Urinary bladder (tissue), 4 donors: ENCODE measurements around the gene ZNF691. TPM values are rescaled to one million over a fixed set of nuclear protein-coding genes. Genes with fewer than 3 reads are reported as not detected.
"Not testable (repeated sequence)": the region's sequence is repeated elsewhere in the genome, so short reads cannot be mapped to it uniquely, and the experiment has no call there.

Source experiments
- DNase-seq: peaks from one replicate; pipeline ENCODE4 v3.0.0-alpha.2; 2015; ENCODE audit errors: extremely low spot score
- H3K27ac ChIP-seq: one replicate; pipeline ENCODE4 v1.5.1; 2013; ENCODE audit warnings: low read depth, mild to moderate bottlenecking, moderate library complexity
- H3K36me3 ChIP-seq: one replicate; pipeline ENCODE4 v1.6.1; 2013; ENCODE audit warnings: mild to moderate bottlenecking, moderate library complexity; ENCODE audit not compliant: insufficient read depth
- H3K4me1 ChIP-seq: one replicate; pipeline ENCODE4 v1.6.1; 2013; ENCODE audit warnings: mild to moderate bottlenecking, moderate library complexity; ENCODE audit not compliant: insufficient read depth
- H3K4me3 ChIP-seq: one replicate; pipeline ENCODE4 v1.5.1; 2013; ENCODE audit warnings: low read depth, low read length
- WGBS: extraction: QIAGEN DNeasy Blood & Tissue Kit; methylation state at CpG from one replicate; pipeline ENCODE4 v1.1.7; 2013; 5-methylcytosine and 5-hydroxymethylcytosine counted together
- polyA plus RNA-seq: library from polyadenylated mRNA; stranded (reverse); fragments of 200-250 nt; gene quantifications from one replicate; pipeline ENCODE4 v1.2.3, GENCODE V29; 2013
- total RNA-seq: library from RNA; depleted of rRNA; stranded (reverse); fragments of >200 nt; gene quantifications from one replicate; pipeline ENCODE4 v1.2.3, GENCODE V29; 2014
- donor health status: healthy with polysubstance abuse.
- donor health status: healthy.

ZNF691 gene
- total and polyA plus RNA-seq, 2 donors: 10.3 to 12.0 TPM

DNA sequence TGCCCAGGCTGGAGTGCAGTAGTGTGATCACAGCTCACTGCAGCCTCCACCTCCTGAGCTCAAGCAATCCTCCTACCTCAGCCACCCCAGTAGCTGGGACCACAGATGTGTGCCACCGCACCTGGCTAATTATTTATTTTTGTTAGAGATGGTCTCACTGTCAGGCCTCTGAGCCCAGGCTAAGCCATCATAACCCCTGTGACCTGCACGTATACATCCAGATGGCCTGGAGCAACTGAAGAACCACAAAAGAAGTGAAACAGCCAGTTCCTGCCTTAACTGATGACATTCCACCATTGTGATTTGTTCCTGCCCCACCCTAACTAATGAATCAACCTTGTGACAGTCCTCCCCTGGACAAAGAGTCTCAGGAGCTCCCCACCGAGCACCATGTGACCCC, 10.1 kb downstream of the ZNF691 start:
- H3K4me1 ChIP-seq, H3K27ac ChIP-seq, H3K36me3 ChIP-seq, H3K4me3 ChIP-seq, DNase-seq: not testable (repeated sequence)
- 86% methylated on average over 3 of the region's 3 CpGs for WGBS

DNA sequence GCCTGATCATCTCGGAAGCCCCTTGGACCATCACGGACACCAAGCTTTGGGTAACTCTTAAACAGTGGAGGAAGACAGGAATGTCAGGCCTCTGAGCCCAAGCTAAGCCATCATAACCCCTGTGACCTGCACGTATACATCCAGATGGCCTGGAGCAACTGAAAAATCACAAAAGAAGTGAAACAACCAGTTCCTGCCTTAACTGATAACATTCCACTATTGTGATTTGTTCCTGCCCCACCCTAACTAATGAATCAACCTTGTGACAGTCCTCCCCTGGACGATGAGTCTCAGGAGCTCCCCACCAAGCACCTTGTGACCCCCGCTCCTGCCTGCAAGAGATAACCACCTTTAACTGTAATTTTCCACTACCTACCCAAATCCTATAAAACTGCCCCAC, 13.0 kb downstream of the ZNF691 start:
- not testable (repeated sequence) for DNase-seq, H3K4me3 ChIP-seq, H3K27ac ChIP-seq, H3K4me1 ChIP-seq, H3K36me3 ChIP-seq
- WGBS: 85% methylated on average over 5 of the region's 5 CpGs

DNA sequence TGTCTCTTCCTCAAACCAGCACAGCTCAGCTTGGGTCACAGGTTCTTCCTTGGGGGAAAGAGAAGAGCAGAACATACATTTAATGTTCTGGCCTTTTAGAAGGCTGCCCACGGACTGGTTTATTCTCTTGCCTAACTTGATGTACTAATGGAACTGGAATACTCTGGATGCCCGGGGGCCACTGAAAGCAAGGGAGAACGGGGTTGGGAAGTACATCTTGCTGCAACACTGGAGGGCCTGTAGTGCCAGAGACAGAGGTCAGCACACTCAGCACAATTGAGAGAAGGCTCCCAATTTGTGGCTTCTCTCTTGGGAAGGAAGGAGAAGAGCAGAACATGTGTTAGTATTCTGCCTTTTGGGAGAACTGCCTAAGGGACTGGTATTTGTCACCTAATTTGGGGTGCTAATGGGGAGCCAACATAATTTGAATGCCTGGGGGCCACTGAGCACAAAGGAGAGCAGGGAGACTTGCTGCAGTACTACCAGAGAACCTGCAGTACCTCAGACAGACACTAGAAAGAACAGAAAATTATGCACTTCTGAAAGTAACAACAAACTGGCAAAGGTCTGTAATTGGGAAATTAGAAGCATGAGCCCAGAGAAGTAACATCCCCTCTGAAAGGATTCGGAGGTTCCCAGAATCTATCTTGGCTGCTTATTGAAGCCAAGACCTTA, 14.1 kb downstream of the ZNF691 start:
- no peak for DNase-seq
- WGBS: 71% methylated on average over 4 of the region's 4 CpGs
- Histone ChIP-seq H3K36me3 (no peaks in the 10 kb centered on the region), H3K4me1 (no peaks in the 10 kb centered on the region), H3K27ac (no peak overlapping the region), H3K4me3 (no peak overlapping the region)

DNA sequence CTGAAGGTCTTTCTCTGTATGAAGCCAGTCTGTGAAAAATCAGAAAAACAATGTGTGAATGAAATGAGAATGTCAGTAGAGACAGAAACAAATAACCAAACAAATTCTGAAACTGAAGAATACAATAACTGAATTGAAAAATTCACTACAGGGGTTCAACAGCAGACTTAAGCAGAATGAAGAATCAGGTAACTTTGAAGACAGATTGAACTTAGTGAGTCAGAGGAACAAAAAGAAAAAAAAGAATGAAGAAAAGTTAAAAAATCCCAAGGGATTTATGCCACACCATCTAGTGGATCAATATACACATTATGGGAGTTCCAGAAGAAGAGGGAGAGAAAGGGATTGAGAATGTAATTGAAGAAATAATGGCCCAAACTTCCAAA, 14.6 kb downstream of the ZNF691 start:
- Histone ChIP-seq H3K27ac (no peak overlapping the region), H3K4me1 (no peaks in the 10 kb centered on the region), H3K36me3 (no peaks in the 10 kb centered on the region), H3K4me3 (no peak overlapping the region)
- no peak for DNase-seq

DNA sequence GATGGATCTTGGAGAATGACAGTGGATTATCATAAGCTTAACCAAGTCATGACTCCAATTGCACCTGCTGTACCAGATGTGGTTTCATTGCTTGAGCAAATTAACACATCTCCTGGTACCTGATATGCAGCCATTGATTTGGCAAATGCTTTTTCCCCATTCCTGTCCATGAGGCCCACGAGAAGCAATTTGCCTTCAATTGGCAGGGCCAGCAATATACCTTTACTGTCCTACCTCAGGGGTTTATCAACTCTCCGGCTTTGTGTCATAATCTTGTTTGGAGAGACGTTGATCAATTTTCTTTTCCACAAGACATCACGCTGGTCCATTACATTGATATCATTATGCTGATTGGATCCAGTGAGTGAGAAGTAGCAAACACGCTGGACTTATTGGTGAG, 20.1 kb downstream of the ZNF691 start:
- no peak for DNase-seq
- no peak overlapping the region for H3K27ac ChIP-seq
- 82% methylated on average over 5 of the region's 5 CpGs for WGBS
- no peaks in the 10 kb centered on the region for H3K4me1 ChIP-seq
- H3K36me3 ChIP-seq: no peaks in the 10 kb centered on the region
- H3K4me3 ChIP-seq: no peak overlapping the region

DNA sequence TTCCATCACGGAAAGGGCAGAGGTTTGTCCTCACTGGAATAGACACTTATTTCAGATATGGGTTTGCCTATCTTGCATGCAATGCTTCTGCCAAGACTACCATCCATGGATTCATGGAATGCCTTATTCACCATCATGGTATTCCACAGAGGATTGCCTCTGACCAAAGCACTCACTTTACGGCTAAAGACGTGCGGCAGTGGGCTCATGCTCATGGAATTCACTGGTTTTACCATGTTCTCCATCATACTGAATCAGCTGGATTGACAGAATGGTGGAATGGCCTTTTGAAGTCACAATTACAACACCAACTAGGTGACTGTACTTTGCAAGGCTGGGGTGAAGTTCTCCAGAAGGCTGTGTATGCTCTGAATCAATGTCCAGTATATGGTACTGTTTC, 22.1 kb downstream of the ZNF691 start:
- not testable (repeated sequence) for DNase-seq, H3K4me1 ChIP-seq
- 85% methylated on average over 4 of the region's 4 CpGs for WGBS

DNA sequence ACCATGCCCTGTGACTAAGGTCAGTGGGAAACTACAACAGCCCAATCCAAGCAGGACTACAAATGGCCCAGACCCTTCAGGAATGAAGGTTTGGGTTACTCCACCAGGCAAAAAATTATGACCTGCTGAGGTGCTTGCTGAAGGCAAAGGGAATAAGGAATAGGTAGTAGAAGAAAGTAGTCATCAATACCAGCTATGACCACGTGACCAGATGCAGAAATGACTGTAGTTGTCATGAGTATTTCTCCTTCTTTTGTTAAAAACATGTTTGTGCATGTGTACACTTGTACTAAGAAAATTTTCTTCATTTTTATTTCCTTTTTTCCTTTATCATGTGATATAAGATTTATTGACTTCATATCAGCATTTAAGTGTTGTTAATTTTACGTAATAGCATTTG, 22.8 kb downstream of the ZNF691 start:
- DNase-seq, H3K36me3 ChIP-seq, H3K4me1 ChIP-seq, H3K27ac ChIP-seq, H3K4me3 ChIP-seq: not testable (repeated sequence)
- WGBS: 54% methylated on average over 2 of the region's 2 CpGs

More for the DNA sequence above, 22.1 kb downstream of the ZNF691 start:
- not testable (repeated sequence) for H3K36me3 ChIP-seq, H3K4me3 ChIP-seq, H3K27ac ChIP-seq

DNA sequence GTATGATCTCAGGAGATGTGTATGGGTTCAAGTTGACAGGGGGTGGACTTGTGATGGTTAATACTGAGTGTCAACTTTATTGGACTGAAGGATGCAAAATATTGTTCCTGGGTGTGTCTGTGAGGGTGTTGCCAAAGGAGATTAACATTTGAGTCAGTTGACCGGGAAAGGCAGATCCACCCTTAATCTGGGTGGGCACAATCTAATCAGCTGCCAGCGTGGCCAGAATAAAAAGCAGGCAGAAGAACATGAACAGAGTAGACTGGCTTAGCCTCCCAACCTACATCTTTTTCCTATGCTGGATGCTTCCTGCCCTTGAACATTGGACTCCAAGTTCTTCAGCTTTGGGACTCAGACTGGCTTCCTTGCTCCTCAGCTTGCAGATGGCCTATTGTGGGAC, 23.3 kb downstream of the ZNF691 start:
- 63% methylated on average over 2 of the region's 2 CpGs for WGBS

DNA sequence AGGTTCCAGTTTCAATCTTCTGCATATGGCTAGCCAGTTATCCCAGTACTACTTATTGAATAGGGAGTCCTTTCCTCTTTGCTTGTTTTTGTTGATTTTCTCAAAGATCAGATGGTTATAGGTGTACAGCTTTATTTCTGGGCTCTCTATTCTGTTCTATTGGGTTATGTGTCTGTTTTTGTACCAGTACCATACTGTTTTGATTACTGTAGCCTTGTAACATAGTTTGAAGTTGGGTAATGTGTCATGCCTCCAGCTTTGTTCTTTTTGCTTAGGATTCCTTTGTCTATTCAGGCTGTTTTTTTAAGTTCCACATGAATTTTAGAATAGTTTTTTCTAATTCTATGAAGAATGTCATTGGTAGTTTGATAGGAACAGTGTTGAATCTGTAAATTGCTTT, 26.7 kb downstream of the ZNF691 start:
- not testable (repeated sequence) for H3K27ac ChIP-seq, H3K36me3 ChIP-seq, H3K4me3 ChIP-seq, H3K4me1 ChIP-seq, DNase-seq

More for the DNA sequence above, 23.3 kb downstream of the ZNF691 start:
- H3K4me3 ChIP-seq, H3K27ac ChIP-seq, DNase-seq, H3K4me1 ChIP-seq, H3K36me3 ChIP-seq: not testable (repeated sequence)

DNA sequence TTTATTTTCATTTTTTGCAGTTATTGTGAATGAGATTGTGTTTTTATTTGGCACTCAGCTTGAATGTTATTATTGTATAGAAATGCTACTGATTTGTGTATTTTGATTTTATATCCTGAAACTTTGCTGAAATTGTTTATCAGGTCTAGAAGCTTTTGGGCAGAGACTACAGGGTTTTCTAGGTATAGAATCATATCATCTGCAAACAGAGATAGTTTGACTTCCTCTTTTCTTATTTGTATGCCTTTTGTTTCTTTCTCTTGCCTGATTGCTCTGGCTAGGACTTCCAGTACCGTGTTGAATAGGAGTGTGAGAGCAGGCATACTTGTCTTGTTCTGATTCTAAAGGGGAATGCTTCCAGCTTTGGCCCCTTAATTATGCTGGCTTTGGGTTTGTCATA, 27.3 kb downstream of the ZNF691 start:
- 84% methylated on average over 1 of the region's 1 CpG for WGBS
- H3K27ac ChIP-seq: no peak overlapping the region
- no peak for DNase-seq
- no peaks in the 10 kb centered on the region for H3K36me3 ChIP-seq
- no peak overlapping the region for H3K4me3 ChIP-seq
- H3K4me1 ChIP-seq: no peaks in the 10 kb centered on the region

DNA sequence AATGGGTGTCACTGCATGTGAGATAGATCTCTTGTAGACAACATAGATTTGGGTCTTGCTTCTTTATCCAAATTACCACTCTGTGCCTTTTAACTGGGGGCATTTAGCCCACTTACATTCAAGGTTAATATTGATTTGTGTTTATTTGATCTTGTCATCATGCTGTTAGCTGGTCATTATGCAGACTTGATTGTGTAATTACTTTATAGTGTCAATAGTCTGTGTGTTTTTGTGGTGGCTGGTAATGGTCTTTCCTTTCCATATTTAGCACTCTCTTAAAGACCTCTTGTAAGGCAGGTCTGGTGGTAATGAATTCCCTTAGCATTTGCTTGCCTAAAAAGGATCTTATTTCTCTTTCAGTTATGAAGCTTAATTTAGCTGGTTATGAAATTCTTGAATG, 29.6 kb downstream of the ZNF691 start:
- Histone ChIP-seq H3K4me1 (no peaks in the 10 kb centered on the region), H3K36me3 (no peaks in the 10 kb centered on the region), H3K4me3 (no peak overlapping the region), H3K27ac (no peak overlapping the region)
- DNase-seq: no peak

DNA sequence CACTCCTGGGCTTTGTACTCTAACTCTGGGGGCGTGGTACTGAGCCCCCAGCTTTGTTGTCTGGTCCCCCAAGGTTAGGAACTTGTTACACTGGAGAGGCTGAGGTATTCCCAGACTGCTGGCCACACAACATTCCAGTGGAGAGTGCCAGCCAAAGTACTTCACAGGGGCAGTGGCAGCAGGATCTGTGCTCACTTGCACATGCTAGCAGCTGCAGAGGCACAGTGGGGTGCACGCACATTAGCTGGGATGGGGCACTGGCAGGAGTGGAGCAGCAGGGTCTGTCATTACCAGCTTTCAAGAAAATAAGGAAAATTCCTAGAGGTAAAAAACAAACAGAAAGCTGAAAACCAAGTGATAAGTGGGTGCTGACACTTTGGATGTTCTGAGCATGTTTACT, 31.0 kb downstream of the ZNF691 start:
- Histone ChIP-seq H3K4me3 (no peak overlapping the region), H3K4me1 (no peaks in the 10 kb centered on the region), H3K27ac (no peak overlapping the region), H3K36me3 (no peaks in the 10 kb centered on the region)
- 54% methylated on average over 2 of the region's 2 CpGs for WGBS
- no peak for DNase-seq

DNA sequence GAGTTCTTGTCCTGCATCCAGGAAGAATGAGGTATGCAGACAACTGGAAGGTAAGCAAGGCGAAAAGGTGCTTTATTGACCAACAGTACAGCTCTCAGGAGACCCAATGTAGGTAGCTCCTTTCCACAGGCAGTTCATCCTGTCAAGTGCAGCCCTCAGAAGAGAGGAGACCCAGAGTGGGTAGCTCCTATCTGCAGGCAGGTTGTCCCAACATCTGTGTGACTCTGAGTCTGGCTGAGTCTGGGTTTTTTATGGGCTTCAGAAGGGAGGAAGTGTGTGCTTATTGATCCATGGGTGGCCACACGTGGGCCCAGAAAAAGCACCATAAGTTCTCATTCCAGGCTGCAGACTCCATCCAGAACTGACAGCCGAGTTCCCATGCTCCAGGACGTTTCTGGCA, 34.0 kb downstream of the ZNF691 start:
- 65% methylated on average over 4 of the region's 4 CpGs for WGBS
- Histone ChIP-seq H3K4me1 (no peaks in the 10 kb centered on the region), H3K27ac (no peak overlapping the region), H3K4me3 (no peak overlapping the region), H3K36me3 (no peaks in the 10 kb centered on the region)
- no peak for DNase-seq

DNA sequence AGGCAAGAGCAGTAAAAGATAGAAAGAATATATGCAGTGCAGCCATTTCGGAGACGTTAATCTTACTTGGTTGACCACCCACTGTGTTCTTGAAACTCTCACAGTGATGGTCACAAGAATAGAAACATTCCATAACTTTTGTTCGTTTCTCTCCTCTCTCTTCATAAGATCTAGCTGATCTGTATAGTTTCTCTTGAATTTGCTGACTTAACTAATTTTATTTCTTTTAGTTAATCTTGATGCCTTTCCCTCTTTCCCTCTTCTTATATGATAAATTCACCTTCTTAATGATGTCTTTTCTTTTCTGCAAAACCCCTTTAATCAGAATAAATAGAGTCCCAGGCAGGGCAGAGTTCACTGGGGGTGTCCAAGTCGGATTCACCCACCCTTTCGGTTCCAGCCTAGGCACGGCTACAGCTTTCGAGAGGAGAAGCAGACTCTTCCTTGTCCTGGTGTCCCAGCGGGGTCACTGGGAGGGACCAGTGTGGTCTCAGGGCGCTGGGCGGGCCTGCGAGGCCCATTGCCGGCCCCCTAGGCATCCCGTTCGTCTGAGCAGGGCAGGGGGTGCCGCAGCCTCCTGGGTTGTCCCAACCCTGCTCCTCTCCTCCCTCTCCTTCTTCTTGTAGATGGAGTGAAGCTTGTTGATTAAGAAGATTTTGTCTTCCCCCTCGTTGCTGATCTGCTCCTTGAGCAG, 39.8 kb downstream of the ZNF691 start:
- DNase-seq: no peak
- Histone ChIP-seq H3K4me1 (no peaks in the 10 kb centered on the region), H3K4me3 (no peak overlapping the region), H3K27ac (no peak overlapping the region), H3K36me3 (no peaks in the 10 kb centered on the region)
- WGBS: 82% methylated on average over 16 of the region's 16 CpGs
